Adrenal gland (tissue), 12 donors: ENCODE measurements around the gene SV2C. TPM values are rescaled to one million over a fixed set of nuclear protein-coding genes. Genes with fewer than 3 reads are reported as not detected.

Experiments
- DNase-seq, 7 donors: peaks; one replicate each; pipeline ENCODE4 v3.0.0-alpha.2; 2019 to 2020
- H3K27ac ChIP-seq, 5 donors: fragments of 200-600 bp; sonication (generic) in 4 of 5; 1 replicate in 3 of 5; 2 replicates in 2 of 5; pipeline versions ENCODE4 v1.5.1 to v1.8.0; 2016 to 2020; ENCODE audit warnings: mild to moderate bottlenecking in 1 of 5
- H3K27me3 ChIP-seq: fragments of 200-600 bp; 2 replicates; pipeline ENCODE4 v1.8.0; 2021
- H3K36me3 ChIP-seq, 2 donors: fragments of 200-600 bp; replicated peaks in 1 of 2; 1 replicate in 1 of 2; 2 replicates in 1 of 2; pipeline versions ENCODE4 v1.5.1 to v1.8.0; 2018 to 2022
- H3K4me1 ChIP-seq, 2 donors: fragments of 200-600 bp; replicated peaks in 1 of 2; 1 replicate in 1 of 2; 2 replicates in 1 of 2; pipeline versions ENCODE4 v1.5.1 to v1.8.0; 2018 to 2021
- H3K4me3 ChIP-seq, 4 donors: fragments of 200-600 bp; sonication (generic) in 3 of 4; one replicate each; pipeline ENCODE4 v1.5.1; 2016 to 2018
- H3K9me3 ChIP-seq, 3 donors: fragments of 200-600 bp; sonication (generic) in 1 of 3; replicated peaks in 1 of 3; 1 replicate in 2 of 3; 2 replicates in 1 of 3; pipeline versions ENCODE4 v1.5.1 to v1.8.0; 2016 to 2021
- CTCF ChIP-seq, 6 experiments: fragments of 450-650 bp in 4 of 6; fragments of 200-600 bp in 2 of 6; sonication (generic) in 1 of 6; IDR thresholded peaks; 1 replicate in 5 of 6; 2 replicates in 1 of 6; pipeline versions ENCODE4 v1.5.1 to v1.8.0; 2016 to 2021; ENCODE audit warnings: antibody characterized with exemption in 6 of 6, mild to moderate bottlenecking in 2 of 6, moderate library complexity in 1 of 6
- POLR2A ChIP-seq, 2 donors: fragments of 450-650 bp; IDR thresholded peaks; one replicate each; pipeline ENCODE4 v1.6.1; 2017; ENCODE audit warnings: antibody characterized with exemption in 2 of 2, mild to moderate bottlenecking in 2 of 2, moderate library complexity in 1 of 2
- WGBS, 4 donors: extraction: QIAGEN DNeasy Blood & Tissue Kit in 2 of 4; methylation state at CpG; one replicate each; pipeline versions ENCODE4 v1.1.5 to v1.1.7; 2013 to 2017; 5-methylcytosine and 5-hydroxymethylcytosine counted together
- intact Hi-C, 2 donors: fragments of 100-400 bp; cut with DNase I; formaldehyde crosslinking; loops; one replicate each; pipeline versions ENCODE4 v1.14.1 to v1.15.0; 2022 to 2023
- polyA plus RNA-seq, 3 donors: library from polyadenylated mRNA; stranded (reverse); fragments of 200-250 nt in 2 of 3; fragments of 350-450 nt in 1 of 3; fragmentation: Illumina TruSeq in 1 of 3; extraction: RNeasy Lipid Tissue Mini Kit (QIAGEN cat#74804) in 1 of 3; gene quantifications; one replicate each; pipeline ENCODE4 v1.2.3, GENCODE V29; 2013 to 2014
- total RNA-seq, 9 donors: library from RNA; depleted of rRNA in 4 of 9; stranded (reverse); fragments of >200 nt in 4 of 9; fragments of 120-200 nt in 1 of 9; fragmentation: NEBNext Ultra II Directional in 1 of 9; extraction: Animal tissue kit (Norgen Biotek cat#: 25700) in 1 of 9; gene quantifications; one replicate each; pipeline versions ENCODE4 v1.1.0 to v1.2.4, GENCODE V29; 2013 to 2023
- donor health status: healthy with polysubstance abuse.
- donor health status: Bipolar disorder and iron deficiency.
- donor health status: DM: yes; HTN: yes; CAD: no.
- donor health status: DM: no; HTN: no; CAD: no.
- donor health status: DM: no; HTN: no; CAD: no.
- donor health status: DM: yes; HTN: yes; CAD: no.

Gene SV2C
- total and polyA plus RNA-seq, 12 donors, result under 0.01 to 0.96 (median 0.19) TPM; not detected in 1

- Histone ChIP-seq H3K4me3 (no peak overlapping the region), H3K9me3 (no peaks in the 10 kb centered on the region), H3K36me3 (no peaks in the 10 kb centered on the region), H3K27me3 (no peaks in the 10 kb centered on the region), H3K4me1 (no peaks in the 10 kb centered on the region), H3K27ac (no peak overlapping the region)
- no peak for DNase-seq
- intact Hi-C loops, result no loop called here
- TF ChIP-seq POLR2A (IDR thresholded peaks at IDR 0.05) (no peak), CTCF (IDR thresholded peaks at IDR 0.05) (no peak)
- 95 to 100% (median 98%) methylated on average over 1 of the region's 1 CpG for WGBS, 4 donors
These were observed 130.7 kb downstream of the SV2C start for GRCh38 chr5:76213858-76214257.

- TF ChIP-seq POLR2A (IDR thresholded peaks at IDR 0.05), result no peak
- TF ChIP-seq CTCF (IDR thresholded peaks at IDR 0.05), result no peak
- Histone ChIP-seq H3K4me1 (no peaks in the 10 kb centered on the region), H3K9me3 (no peaks in the 10 kb centered on the region), H3K27me3 (no peaks in the 10 kb centered on the region), H3K36me3 (no peaks in the 10 kb centered on the region), H3K4me3 (no peak overlapping the region), H3K27ac (no peak overlapping the region)
- no peak for DNase-seq
- intact Hi-C loops, result no loop called here
- 93 to 100% (median 97%) methylated on average over 4 of the region's 4 CpGs for WGBS, 4 donors
These were observed 133.6 kb downstream of the SV2C start for GRCh38 chr5:76216748-76217147.

GRCh38 chr5:76219636-76220035 lies 136.5 kb downstream of the SV2C start:
- intact Hi-C loops, result no loop called here
- DNase-seq, result no peak
- no peaks in the 10 kb centered on the region for H3K4me1 ChIP-seq
- WGBS, 4 donors, result 70 to 77% (median 76%) methylated on average over 4 of the region's 4 CpGs
- no peak overlapping the region for H3K27ac ChIP-seq
- H3K4me3 ChIP-seq, result no peak overlapping the region
- H3K36me3 ChIP-seq, result no peaks in the 10 kb centered on the region
- H3K27me3 ChIP-seq, result no peaks in the 10 kb centered on the region
- no peak for TF ChIP-seq POLR2A (IDR thresholded peaks at IDR 0.05)
- no peak for TF ChIP-seq CTCF (IDR thresholded peaks at IDR 0.05)
- no peaks in the 10 kb centered on the region for H3K9me3 ChIP-seq

- H3K27ac ChIP-seq, result no peak overlapping the region
- WGBS, 4 donors, result 68 to 81% (median 70%) methylated on average over 4 of the region's 4 CpGs
- TF ChIP-seq CTCF (IDR thresholded peaks at IDR 0.05) (no peak), POLR2A (IDR thresholded peaks at IDR 0.05) (no peak)
These were observed 138.1 kb downstream of the SV2C start for GRCh38 chr5:76221311-76221710.

More at GRCh38 chr5:76221311-76221710, 138.1 kb downstream of the SV2C start:
- no peak for DNase-seq
- intact Hi-C loops, result no loop called here
- Histone ChIP-seq H3K27me3 (no peaks in the 10 kb centered on the region), H3K9me3 (no peaks in the 10 kb centered on the region), H3K4me1 (no peaks in the 10 kb centered on the region), H3K4me3 (no peak overlapping the region), H3K36me3 (no peaks in the 10 kb centered on the region)
